ENCODE data around the gene NPY.

The NPY gene

DNA sequence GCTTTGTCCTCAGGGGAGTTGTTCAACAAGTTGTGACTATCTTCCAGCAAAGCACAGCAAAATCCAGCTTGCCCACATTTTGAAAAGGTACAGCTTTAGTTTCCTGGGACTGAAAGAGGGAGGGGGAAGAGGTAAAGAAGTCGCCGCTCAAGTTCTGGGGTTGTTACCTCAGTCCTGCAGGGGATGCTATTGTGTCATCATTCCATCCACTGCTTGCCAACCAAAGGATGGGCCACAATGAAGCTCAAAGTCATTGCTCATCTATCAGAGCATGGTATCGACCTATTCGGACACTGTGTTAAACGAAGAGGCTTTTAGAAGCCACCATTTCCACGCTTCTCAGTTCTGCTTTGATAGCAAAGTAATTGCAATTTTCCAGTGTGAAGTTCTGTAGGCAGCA, 34.3 kb downstream of the NPY start:
- no peak for FAIRE-seq

DNA sequence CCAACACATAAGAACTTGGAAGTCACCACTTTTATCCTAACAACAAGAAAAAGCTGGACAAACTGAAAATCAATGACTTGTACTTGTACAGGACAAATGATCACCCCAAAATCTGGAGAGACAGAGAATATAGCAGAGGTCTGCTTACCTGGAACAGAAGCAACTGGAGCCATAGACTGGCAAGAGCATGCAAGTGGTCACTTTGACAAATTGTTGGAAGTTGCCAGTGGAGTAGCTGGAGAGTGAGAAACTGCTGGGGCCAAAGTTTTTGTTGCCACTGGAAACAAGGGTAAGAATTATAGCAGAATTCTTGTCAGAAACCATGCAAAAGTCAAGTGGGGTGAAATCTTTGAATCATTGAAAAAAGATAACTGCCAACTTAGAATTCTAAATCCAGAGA, 35.2 kb downstream of the NPY start:
- no peak for FAIRE-seq

DNA sequence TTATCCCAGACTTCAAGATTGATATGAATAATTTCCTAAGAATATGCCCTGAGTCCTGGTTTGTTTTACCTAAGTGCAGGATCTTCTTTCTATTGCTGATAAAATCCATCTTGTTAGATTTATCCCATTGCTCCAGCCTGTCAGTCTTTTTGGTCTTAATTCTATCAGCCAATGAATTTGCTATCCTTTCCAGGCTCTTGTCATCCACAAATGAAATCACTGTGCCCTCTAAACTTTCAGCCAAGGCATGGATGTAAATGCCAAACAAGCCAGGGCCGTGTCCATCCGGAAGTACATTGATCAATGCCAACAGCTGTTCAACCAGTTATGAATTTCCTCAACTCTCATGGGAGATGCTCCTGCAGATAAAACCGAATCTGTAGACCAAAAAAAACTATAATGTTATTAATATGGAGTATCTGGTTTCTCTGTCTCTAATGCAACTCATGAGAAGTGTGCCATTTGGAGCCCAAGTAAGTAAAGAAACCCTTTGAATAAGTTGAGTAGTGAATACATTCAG, 40.0 kb downstream of the NPY start:
- no peak for FAIRE-seq

DNA sequence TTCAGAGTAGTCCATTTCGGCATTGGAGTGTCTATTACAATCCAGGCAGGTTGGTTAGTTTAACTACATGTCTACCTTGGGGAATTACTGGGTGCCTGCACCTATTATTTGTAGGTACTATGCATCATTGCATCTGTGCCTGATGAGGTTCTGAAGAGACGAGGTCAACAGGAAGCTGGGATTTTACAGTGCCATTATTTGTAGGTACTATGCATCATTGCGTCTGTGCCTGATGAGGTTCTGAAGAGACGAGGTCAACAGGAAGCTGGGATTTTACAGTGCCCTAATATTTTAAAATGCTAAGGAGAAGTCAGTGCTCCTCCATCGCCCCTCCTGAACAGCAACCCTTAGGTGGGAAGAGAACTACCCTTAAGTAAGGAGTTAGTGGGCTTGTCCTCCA, 41.7 kb downstream of the NPY start:
- FAIRE-seq: no peak

DNA sequence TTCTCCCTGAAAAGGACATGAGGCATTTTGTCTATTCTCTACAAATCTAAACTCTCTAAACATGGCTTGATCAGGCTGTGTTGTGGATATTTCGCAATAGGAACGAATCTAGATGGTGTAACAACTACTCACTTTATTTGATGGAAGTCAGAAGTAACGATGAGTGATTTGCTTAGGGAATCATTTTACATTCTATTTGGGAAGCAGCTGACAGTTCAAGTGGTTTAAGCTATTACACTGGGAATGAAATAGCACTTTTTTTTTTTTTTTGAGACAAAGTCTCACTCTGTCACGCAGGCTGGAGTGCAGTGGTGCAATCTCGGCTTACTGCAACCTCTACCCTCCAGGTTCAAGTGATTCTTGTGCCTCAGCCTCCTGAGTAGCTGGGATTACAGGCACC, 44.1 kb downstream of the NPY start:
- FAIRE-seq: no peak

DNA sequence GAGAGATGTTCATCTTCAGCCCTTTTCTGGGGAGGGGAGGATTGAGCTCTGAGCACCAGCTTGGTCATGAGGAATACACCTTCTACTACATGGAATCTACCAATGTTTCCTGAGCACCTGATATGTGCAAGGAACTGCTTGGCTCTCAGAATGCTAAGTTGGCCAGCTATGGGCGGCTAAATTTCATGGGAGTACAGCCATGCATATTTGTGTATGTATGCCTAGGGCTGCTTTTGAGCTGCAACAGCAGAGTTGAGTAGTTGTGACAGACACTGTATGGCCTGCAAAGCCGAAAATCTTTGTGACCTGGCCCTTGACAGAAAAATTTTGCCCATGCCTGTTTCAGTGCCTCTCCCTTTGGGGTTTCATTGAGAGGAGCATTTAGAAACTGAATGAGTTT, 44.9 kb downstream of the NPY start:
- no peak for FAIRE-seq

DNA sequence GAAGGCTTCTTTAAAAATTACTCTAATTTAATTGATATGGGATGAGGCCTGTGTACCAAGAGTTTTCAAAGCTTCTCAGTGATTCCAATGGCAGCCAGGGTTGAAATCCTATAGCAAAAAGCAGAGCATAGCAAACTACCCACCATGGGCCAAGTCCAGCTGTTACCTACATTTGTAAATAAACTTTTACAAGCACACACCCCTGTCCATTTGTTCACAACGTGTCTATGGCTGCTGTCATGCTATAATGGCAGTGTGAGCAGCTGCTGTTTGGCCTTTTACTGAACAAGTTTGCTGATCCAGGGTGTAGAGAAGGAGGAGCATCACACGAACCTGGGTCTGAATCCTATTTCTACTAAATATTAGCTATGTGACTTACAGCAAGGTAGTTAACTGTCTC, 50.0 kb downstream of the NPY start:
- no peak for FAIRE-seq

DNA sequence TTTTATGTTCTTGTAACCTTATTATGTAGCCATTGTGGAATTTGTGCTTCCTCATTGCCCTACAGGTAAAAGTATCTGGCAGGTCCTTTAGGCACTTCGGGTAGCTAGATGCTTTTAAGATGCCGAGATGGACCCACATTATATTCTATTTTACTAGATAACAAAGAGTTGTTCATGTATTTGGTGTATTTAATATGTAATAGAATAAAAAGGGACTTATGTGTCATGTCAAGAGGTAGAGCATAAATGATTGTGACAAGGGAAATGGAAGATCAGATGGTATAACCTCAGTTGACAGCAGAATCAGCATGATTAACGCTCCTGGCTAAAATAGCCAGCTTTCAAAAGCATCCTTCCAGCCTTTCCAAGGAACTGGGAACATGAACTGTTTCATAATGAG, 50.6 kb downstream of the NPY start:
- no peak for FAIRE-seq

DNA sequence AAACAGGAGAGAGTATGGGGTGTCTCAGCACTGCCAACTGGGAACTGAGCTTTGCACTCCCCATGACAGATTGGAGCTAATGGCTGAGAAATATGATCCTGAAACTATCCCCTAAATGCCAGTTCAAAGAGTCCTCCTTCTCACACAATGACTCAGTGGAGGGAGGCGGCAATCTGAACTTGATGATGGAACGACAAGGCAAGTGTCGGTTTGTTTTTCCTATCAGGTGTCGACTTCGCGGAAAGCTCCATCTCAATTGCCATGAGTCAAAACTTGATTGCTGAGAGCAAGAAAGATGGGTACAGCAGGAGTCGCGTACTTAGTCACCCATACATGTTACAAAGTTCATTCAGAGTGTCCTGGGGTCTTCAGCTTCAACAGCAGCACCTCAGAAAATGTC, 52.5 kb downstream of the NPY start:
- FAIRE-seq: no peak

DNA sequence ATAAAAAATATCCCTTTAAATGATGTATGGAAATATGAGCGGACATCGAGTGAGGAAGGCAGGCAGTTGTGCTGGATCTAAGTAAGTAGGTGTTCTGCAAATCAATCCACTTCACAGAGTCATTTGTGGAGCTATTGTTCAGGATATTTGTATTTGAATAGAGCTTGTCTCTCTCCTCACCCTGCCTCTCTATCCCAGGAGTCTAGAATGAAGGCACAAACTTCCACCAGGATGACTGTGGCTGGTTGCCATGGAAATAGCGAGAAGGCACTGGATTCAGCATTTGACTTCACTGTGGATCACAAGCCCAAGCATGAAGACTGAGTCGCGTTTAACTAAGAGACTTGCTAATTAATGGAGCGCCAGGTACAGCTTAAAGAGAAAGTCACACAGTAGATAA, 53.2 kb downstream of the NPY start:
- no peak for FAIRE-seq

DNA sequence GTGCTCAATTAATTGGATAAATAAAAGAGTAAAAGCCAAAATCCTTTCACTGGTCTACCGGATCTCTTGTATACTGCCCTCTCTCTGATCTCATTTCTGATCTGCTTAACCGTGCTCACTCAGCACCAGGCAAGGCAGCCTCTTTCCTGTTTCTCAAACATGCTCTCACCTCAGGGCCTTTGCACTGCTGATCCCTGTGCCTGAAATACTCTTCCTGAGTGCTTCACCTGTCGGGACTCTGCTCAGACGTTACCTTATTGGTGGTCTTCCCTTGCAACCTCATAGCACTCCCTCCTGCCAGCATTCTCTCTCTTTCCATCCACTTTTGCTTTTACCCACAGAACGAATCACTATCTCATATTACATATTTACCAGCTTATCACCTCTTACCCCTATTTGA, 55.6 kb downstream of the NPY start:
- no peak for FAIRE-seq

DNA sequence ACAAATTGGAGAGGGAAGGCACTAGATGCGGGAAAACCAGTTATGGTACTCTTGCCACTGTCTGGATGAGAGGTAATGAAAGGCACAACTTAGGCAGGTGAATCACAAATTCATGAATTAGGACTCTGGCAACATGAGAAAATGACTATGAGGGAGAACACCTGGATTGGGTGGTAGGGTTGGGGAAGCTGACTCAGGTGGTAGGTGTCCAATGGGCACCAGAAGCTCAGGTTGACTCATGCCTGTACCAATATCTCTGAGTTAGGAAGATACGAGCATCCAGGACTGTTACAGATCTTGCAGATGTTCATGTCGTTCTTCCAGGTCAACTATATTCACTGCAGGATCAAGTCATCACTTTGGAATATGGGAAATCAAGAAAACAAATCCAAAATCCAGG, 56.7 kb downstream of the NPY start:
- FAIRE-seq: no peak

Data from colon (tissue), 2 donors.